H54 (cell line): ENCODE results near the gene IFNA8.
"Not testable (repeated sequence)": the region's sequence is repeated elsewhere in the genome, so short reads cannot be mapped to it uniquely, and the experiment has no call there.

ENCODE experiments used
- DNase-seq: peaks from one replicate; pipeline ENCODE4 v3.0.0; 2011; ENCODE audit warnings: low spot score, mixed read lengths; ENCODE audit not compliant: insufficient read length
- FAIRE-seq: peaks from 3 replicates; lab custom pipeline; 2011; peaks lifted over from hg19 to GRCh38; lab: Jason Lieb, UNC
- POLR2A ChIP-seq: IDR thresholded peaks from 2 replicates; pipeline ENCODE4 v1.6.1; 2011; ENCODE audit warnings: low read depth, mild to moderate bottlenecking, low read length

Gene IFNA8

GRCh38 chr9:21402386-21403251, 6.3 kb upstream of the IFNA8 start:
- no peak for DNase-seq
- no peak for TF ChIP-seq POLR2A
- FAIRE-seq: no peak

- DNase-seq (no peak), FAIRE-seq (no peak)
- TF ChIP-seq POLR2A: no peak
Observed at GRCh38 chr9:21404146-21404545, 4.8 kb upstream of the IFNA8 start.

GRCh38 chr9:21412107-21412506, 3.2 kb downstream of the IFNA8 start:
- DNase-seq (no peak), FAIRE-seq (no peak)
- TF ChIP-seq POLR2A: no peak

- DNase-seq: no peak
- no peak for FAIRE-seq
- TF ChIP-seq POLR2A: no peak
Observed at GRCh38 chr9:21413151-21413550, 4.2 kb downstream of the IFNA8 start.

- FAIRE-seq: no peak
- no peak for DNase-seq
- no peak for TF ChIP-seq POLR2A
Observed at GRCh38 chr9:21413624-21414023, 4.7 kb downstream of the IFNA8 start.

- DNase-seq (no peak), FAIRE-seq (no peak)
- no peak for TF ChIP-seq POLR2A
Observed at GRCh38 chr9:21414220-21414940, 5.5 kb downstream of the IFNA8 start.

- DNase-seq (no peak), FAIRE-seq (no peak)
- TF ChIP-seq POLR2A: no peak
Observed at GRCh38 chr9:21415493-21416267, 6.8 kb downstream of the IFNA8 start.

- FAIRE-seq (no peak), DNase-seq (no peak)
- TF ChIP-seq POLR2A: no peak
Observed at GRCh38 chr9:21428235-21428634, 19.3 kb downstream of the IFNA8 start.

GRCh38 chr9:21429191-21429590, 20.3 kb downstream of the IFNA8 start:
- FAIRE-seq (no peak), DNase-seq (no peak)
- TF ChIP-seq POLR2A: no peak

- DNase-seq (no peak), FAIRE-seq (no peak)
Observed at GRCh38 chr9:21432672-21433425, 23.9 kb downstream of the IFNA8 start.

GRCh38 chr9:21434202-21435014, 25.5 kb downstream of the IFNA8 start:
- DNase-seq (no peak), FAIRE-seq (no peak)
- no peak for TF ChIP-seq POLR2A

More at GRCh38 chr9:21432672-21433425, 23.9 kb downstream of the IFNA8 start:
- no peak for TF ChIP-seq POLR2A

GRCh38 chr9:21435015-21435383, 26.1 kb downstream of the IFNA8 start:
- not testable (repeated sequence) for DNase-seq, FAIRE-seq

- FAIRE-seq: no peak
- DNase-seq: no peak
- TF ChIP-seq POLR2A: no peak
Observed at GRCh38 chr9:21440139-21440538, 31.2 kb downstream of the IFNA8 start, which contains the start of gene IFNA1. IFNA1 (plus strand) TSS chr9:21440439; CDS start chr9:21440508, 69 bp downstream.
